Right ventricle myocardium inferior (tissue), 1 donor: Measurements from ENCODE around the gene ASXL1. TPM values are rescaled to one million over a fixed set of nuclear protein-coding genes. Genes with fewer than 3 reads are reported as not detected.
"Not testable (repeated sequence)": the region's sequence is repeated elsewhere in the genome, so short reads cannot be mapped to it uniquely, and the experiment has no call there.

Experiments
- ATAC-seq: fragments of 200-7000 bp; cut with Tn5 transposase; one replicate; pipeline ENCODE4 v1.9.1; 2020; ENCODE audit warnings: mild to moderate bottlenecking, moderate library complexity
- DNase-seq: peaks from one replicate; pipeline ENCODE4 v3.0.0; 2021; ENCODE audit errors: missing footprints
- intact Hi-C: fragments of 100-400 bp; cut with DNase I; formaldehyde crosslinking; loops from one replicate; pipeline ENCODE4 v1.11.0; 2022
- total RNA-seq: library from RNA; stranded (reverse); fragmentation: NEBNext Ultra II Directional; extraction: Animal tissue kit (Norgen Biotek cat#: 25700); gene quantifications from one replicate; pipeline ENCODE4 v1.2.1, GENCODE V29; 2021
- donor health status: DM: no; HTN: yes; CAD: no; lungs with severe emphysema.

ASXL1 gene
- total RNA-seq, 1 donor from 2014 or later: 23.1 TPM

DNA sequence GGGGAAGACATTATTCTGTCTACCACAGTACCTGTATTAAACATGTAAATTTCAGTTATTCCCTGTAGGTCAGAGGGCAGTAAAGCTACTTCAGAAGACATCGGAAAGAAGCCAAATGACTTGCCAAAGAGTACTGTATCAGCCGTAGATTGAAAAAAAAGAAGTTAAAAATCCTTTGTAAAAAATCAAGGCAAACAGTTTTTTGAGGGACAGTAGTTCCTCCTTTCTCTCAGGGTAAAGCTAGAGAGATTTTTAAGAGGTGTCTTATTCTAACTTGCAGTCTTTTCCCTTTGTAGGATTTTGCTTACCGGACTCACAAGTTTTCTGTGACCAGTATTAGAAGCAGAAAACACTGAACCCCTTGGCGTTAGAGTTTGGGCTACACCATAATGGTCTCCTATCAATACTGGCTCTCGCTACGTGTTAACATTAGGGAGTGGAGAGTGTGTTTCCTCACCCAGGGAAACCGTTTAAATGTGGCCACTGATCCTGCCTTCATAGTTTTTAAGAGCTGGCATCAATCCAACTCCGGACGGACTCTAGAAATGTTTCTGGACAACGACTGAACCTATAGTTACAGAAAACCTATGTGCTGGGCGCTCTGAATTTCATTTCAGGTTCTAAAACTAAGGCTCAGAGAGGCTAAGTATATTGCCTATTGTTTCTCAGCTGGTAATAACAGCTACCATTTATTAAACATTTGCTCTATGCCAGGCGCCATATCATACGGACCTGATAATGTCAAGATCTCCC, 1.3 kb upstream of the ASXL1 start:
- DNase-seq: no peak
- no peak for ATAC-seq
- intact Hi-C loops: loop anchor here (2.0 to 5.0 kb wide), 3 partner anchors 22 to 149 kb away; partner anchors contain the start of genes PLAGL2 and POFUT1

GRCh38 chr20:32357375-32357868, 709 bp upstream of the ASXL1 start:
- DNase-seq: no peak
- ATAC-seq: peak; percentile 1
- intact Hi-C loops: loop anchor here (2.0 to 5.0 kb wide), 3 partner anchors 23 to 150 kb away; partner anchors contain the start of genes PLAGL2 and POFUT1

GRCh38 chr20:32358632-32358882, 426 bp downstream of the ASXL1 start:
- ATAC-seq (no peak), DNase-seq (no peak)
- intact Hi-C loops: loop anchor here (2.0 to 5.0 kb wide), 3 partner anchors 71 to 151 kb away; partner anchors contain the start of genes PLAGL2 and POFUT1

DNA sequence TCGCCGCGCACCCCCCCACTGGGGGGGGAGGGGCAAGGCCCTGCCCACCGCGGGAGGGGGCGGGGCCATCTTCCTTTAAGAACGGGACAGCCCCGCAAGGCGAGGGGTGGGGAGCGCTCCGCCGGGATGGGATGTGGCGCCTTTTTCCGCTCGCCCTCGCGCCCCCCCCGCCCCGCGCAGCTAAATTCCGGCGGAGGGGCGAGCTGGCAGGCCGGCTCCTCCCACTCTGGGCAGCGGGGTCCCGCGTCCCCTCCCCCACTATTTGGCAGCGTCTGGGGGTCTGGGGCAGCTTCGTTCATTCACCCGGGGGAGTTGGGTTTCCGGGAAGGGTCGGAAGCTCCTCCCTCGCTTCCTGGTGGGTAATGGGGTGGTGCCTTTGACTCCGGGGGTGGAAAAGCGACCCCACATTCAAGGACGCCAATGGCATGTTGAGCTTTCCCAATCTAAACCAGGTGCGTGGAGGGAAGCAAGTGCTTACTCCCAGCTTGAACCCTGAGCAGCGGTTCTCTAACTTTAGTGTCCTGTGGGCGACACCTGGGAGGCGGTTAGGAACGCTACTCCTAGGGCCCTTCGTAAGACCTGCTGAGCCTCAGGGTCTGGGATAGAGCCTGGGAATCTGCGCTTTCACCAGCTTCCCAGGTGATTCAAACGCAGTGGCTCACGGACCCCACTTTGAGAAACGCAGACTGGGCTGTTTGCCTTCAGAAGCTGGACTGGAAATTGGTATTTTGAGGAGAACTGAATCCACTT, 927 bp downstream of the ASXL1 start:
- DNase-seq (peak; percentile 87), ATAC-seq (peak; percentile 40)
- intact Hi-C loops: loop anchor here (2.0 to 5.0 kb wide), 3 partner anchors 72 to 152 kb away; partner anchors contain the start of genes PLAGL2 and POFUT1

- DNase-seq: no peak
- no peak for ATAC-seq
- intact Hi-C loops: loop anchor here (2.0 to 5.0 kb wide), 3 partner anchors 72 to 152 kb away; partner anchors contain the start of genes PLAGL2 and POFUT1
Observed at GRCh38 chr20:32359633-32360332, 1.7 kb downstream of the ASXL1 start.

GRCh38 chr20:32360333-32360634, 2.2 kb downstream of the ASXL1 start:
- DNase-seq (no peak), ATAC-seq (no peak)
- intact Hi-C loops: no loop called here

DNA sequence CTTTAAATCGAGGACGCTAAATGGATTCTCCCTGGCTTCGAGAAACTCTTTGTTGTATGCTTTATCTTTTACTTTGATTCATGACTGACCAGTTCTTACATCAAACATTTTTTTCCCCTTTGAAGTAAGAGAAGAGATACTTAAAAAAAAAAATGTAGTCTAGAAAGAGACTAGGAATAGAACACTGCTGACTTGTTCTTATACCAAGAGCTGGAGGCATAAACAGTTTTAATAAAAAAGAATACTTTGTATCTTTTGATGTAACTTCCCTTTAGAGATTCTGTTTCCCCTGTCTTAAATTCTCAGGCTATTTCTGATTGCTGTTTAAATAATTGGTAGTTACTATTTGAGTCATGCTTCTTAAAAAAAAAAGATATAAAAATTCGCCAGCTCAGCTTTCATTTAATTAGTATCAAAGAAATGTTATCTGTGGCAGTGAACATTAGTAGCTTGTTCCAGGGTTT, 4.8 kb downstream of the ASXL1 start:
- no peak for ATAC-seq
- no peak for DNase-seq
- intact Hi-C loops: no loop called here

- intact Hi-C loops: no loop called here
- no peak for DNase-seq
- ATAC-seq: no peak
Observed at GRCh38 chr20:32363492-32363891, 5.4 kb downstream of the ASXL1 start.

DNA sequence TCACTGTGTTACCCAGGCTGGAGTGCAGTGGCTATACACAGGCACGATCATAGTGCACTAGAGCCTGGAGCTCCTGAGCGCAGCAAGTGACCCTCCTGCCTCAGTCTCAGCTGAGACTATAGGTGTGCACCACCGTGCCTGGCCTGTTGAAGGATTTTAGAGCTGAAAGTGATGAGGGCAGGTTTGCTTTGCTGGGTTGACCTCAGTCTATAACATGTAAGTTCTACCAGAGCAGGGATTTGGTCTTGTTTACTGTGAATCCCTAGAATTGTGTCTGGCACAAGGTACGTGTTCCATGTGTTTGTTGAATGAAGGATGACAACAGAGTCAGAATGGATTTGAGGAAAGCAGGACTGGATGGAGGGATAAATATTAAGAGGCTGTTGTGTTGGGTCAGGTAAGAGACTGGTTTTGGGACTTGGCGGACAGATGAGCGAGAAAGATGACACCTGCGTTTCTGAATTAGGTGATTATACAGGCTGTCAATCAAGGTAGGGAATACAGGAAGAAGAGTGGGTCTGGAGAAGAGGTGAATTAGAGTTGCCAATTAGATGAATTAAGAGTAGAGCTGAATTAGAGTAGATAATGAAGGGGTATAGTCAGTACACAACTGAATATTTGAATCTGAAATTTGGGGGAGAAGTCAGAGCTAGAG, 6.5 kb downstream of the ASXL1 start:
- DNase-seq (no peak), ATAC-seq (no peak)
- intact Hi-C loops: no loop called here

GRCh38 chr20:32365564-32365963, 7.4 kb downstream of the ASXL1 start:
- ATAC-seq (no peak), DNase-seq (no peak)
- intact Hi-C loops: no loop called here

- ATAC-seq: no peak
- intact Hi-C loops: no loop called here
- no peak for DNase-seq
Observed at GRCh38 chr20:32366380-32366779, 8.2 kb downstream of the ASXL1 start.

DNA sequence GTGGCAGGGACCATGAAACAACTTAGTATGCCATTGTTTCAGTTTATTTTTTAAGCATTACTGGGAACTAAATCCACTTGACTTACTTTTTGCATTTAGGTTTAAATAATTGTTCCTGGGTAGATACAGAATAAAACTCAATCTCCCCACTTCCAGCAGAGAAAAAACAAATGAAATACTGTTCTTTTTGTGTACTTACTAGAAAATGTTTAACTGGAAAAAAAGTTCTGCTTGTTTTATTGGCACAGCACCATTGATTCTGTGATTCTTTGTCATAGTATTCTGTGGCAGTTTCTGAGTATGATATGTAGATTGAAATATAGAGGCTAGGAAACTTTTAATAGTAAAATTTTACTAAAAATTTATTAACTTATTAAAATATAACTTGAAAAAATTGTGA, 10.2 kb downstream of the ASXL1 start:
- ATAC-seq (no peak), DNase-seq (no peak)
- intact Hi-C loops: no loop called here

DNA sequence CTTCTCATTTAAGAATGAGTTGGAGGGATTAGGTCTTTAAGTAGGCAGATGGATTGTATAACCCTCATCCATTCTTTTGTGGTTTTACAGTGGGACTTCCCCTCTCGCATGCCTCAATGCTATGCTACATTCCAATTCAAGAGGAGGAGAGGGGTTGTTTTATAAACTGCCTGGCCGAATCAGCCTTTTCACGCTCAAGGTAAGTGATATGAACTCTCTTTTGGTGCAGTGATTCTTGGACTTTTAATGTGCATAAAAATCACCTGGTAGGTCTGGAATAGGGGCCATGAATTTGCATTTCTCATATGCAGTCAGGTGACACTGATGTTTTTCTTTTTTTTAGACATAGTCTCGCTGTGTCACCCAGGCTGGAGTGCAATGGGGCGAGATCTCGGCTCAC, 10.8 kb downstream of the ASXL1 start:
- intact Hi-C loops: no loop called here
- DNase-seq (no peak), ATAC-seq (no peak)

- intact Hi-C loops: no loop called here
- no peak for ATAC-seq
- DNase-seq: no peak
Observed at GRCh38 chr20:32370897-32371296, 12.8 kb downstream of the ASXL1 start.

DNA sequence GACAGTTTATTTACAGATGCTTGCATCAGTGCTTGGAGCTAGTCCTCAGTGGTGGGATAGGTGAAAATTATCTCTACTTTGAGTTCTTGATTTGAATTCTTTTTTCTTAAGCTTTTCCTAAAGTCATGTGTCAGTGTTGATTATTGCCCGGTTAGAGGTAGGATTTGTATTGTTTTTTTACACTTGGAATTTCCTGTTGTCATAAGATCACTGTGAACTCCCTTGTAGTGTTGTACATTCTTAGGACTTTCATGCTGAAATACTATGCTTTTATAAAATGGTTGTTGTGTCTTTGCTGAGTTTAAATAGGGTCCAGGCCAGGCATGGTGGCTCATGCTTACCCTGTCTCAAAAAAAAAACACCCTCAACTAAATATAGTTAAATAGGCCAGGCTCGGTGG, 20.3 kb downstream of the ASXL1 start:
- no peak for DNase-seq
- ATAC-seq: no peak
- intact Hi-C loops: no loop called here

GRCh38 chr20:32380037-32380436, 21.9 kb downstream of the ASXL1 start:
- DNase-seq, intact Hi-C loops, ATAC-seq: not testable (repeated sequence)

DNA sequence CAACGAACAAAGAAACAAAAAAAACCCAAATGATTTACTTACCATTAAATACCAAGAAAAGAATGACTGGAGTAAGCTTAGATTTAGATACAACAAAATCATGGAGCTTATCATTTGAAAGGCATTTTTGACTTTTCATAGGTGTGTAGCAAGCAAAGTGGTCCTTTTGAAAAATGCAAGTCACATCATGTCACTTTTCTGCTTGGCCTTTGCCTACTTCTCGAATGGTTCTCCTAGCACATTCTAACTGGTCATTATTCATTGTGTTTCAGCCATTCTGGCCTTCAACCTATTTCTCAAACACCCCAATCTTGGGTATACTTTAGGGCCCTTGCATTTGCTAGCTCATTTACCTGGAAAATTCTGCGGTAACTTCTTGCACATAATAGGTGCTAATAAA, 22.6 kb downstream of the ASXL1 start:
- no peak for ATAC-seq
- intact Hi-C loops: no loop called here
- DNase-seq: no peak

GRCh38 chr20:32382102-32382950, 24.2 kb downstream of the ASXL1 start:
- DNase-seq (no peak), ATAC-seq (no peak)
- intact Hi-C loops: no loop called here
